Mucosa of descending colon (tissue), 3 donors: ENCODE measurements around the gene AOPEP. TPM values are rescaled to one million over a fixed set of nuclear protein-coding genes. Genes with fewer than 3 reads are reported as not detected.

Source experiments
- ATAC-seq: fragments of 200-7000 bp; cut with Tn5 transposase; one replicate; pipeline ENCODE4 v1.9.1; 2020; ENCODE audit warnings: mild to moderate bottlenecking, moderate library complexity
- DNase-seq, 3 donors: peaks; one replicate each; pipeline ENCODE4 v3.0.0-alpha.2; 2020
- H3K36me3 ChIP-seq: fragments of 200-600 bp; one replicate; pipeline ENCODE4 v1.8.0; 2021; ENCODE audit warnings: low read depth, mild to moderate bottlenecking
- H3K4me1 ChIP-seq: fragments of 200-600 bp; one replicate; pipeline ENCODE4 v1.8.0; 2021; ENCODE audit warnings: low read depth, mild to moderate bottlenecking
- H3K4me3 ChIP-seq: fragments of 200-600 bp; one replicate; pipeline ENCODE4 v1.8.0; 2021; ENCODE audit warnings: mild to moderate bottlenecking
- H3K9me3 ChIP-seq: fragments of 200-600 bp; one replicate; pipeline ENCODE4 v1.8.0; 2021; ENCODE audit warnings: mild to moderate bottlenecking
- intact Hi-C, 2 donors: fragments of 100-400 bp; cut with DNase I in 1 of 2; cut with micrococcal nuclease in 1 of 2; formaldehyde crosslinking; loops; one replicate each; pipeline versions ENCODE4 v1.11.0 to v1.11.1; 2022; cut with DNase I, micrococcal nuclease
- total RNA-seq, 3 donors: library from RNA; stranded (reverse); fragmentation: NEBNext Ultra II Directional in 2 of 3; extraction: Animal tissue kit (Norgen Biotek cat#: 25700) in 2 of 3; gene quantifications; one replicate each; pipeline versions ENCODE4 v1.2.1 to v1.2.4, GENCODE V29; 2021 to 2023
- TF ChIP-seq, protein P1 (sequence below): fragments of 200-600 bp; IDR thresholded peaks from one replicate; pipeline ENCODE4 v1.8.0; 2022; ENCODE audit warnings: antibody characterized with exemption, mild to moderate bottlenecking
- donor health status: DM: no; HTN: no; CAD: no; lungs with moderate emphysema.
- donor health status: DM: no; HTN: no; CAD: no.
- donor health status: DM: no; HTN: yes; CAD: no.

Gene AOPEP
- total RNA-seq, 3 donors from 2014 or later: 47.5 to 102 (median 57.8) TPM

DNA sequence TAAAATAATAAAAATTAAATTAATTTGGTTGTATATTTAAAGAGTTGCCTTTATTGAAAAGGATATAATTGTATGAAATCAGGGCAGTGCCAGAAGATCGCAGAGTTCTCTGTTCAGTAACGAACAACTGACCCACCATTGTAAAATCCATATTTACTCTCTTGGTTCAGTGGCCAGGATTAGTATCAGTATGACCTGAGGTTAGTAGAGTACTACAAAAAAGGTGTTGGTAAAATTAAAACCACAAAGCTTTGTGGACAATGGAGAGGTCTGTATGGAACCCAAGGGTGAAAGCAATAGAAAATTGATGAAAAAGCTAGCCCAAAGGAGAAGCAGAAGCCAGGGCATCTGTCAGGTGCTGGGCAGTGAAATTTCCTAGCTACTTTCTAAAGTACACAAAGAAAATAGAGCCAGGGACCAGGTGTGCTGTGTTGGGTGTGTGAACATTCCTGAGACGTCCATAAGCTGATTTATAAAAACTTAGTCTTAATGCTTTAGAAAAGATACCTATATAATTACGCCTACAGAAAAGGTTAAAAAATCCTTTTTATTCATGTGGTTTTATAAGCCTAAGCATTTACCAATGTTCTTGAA is 159.5 kb downstream of the AOPEP start:
- peak; percentile 50 for ATAC-seq
- Histone ChIP-seq H3K9me3 (peaks cover 1% of the 10 kb centered on the region), H3K4me1 (no peaks in the 10 kb centered on the region), H3K36me3 (no peaks in the 10 kb centered on the region), H3K4me3 (no peak overlapping the region)
- intact Hi-C loops: no loop called here
- TF ChIP-seq, protein P1, sequence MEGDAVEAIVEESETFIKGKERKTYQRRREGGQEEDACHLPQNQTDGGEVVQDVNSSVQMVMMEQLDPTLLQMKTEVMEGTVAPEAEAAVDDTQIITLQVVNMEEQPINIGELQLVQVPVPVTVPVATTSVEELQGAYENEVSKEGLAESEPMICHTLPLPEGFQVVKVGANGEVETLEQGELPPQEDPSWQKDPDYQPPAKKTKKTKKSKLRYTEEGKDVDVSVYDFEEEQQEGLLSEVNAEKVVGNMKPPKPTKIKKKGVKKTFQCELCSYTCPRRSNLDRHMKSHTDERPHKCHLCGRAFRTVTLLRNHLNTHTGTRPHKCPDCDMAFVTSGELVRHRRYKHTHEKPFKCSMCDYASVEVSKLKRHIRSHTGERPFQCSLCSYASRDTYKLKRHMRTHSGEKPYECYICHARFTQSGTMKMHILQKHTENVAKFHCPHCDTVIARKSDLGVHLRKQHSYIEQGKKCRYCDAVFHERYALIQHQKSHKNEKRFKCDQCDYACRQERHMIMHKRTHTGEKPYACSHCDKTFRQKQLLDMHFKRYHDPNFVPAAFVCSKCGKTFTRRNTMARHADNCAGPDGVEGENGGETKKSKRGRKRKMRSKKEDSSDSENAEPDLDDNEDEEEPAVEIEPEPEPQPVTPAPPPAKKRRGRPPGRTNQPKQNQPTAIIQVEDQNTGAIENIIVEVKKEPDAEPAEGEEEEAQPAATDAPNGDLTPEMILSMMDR: no peak
- DNase-seq: no peak

DNA sequence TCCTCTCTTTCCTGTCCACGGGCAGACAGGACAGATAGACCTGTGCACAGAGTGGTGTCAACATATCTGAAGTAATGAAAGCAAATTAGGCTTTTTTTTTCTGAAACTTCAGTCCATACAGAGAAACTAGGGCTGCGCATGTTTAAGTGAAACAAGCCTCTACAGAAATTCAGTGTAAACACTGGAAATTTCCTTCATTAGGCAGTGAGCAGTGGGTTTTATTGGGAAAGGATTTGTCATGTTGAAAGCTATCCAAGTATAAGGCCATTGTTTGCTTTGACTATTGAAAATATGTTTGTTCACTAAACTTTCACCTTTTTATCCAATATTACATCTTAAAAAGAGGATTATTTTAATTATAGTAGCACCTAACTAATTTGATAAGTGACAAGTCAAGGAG is 161.2 kb downstream of the AOPEP start:
- Histone ChIP-seq H3K4me3 (no peak overlapping the region), H3K36me3 (no peaks in the 10 kb centered on the region), H3K9me3 (peaks cover 6% of the 10 kb centered on the region), H3K4me1 (no peaks in the 10 kb centered on the region)
- intact Hi-C loops: no loop called here
- DNase-seq (no peak), ATAC-seq (no peak)
- TF ChIP-seq, protein P1: no peak

DNA sequence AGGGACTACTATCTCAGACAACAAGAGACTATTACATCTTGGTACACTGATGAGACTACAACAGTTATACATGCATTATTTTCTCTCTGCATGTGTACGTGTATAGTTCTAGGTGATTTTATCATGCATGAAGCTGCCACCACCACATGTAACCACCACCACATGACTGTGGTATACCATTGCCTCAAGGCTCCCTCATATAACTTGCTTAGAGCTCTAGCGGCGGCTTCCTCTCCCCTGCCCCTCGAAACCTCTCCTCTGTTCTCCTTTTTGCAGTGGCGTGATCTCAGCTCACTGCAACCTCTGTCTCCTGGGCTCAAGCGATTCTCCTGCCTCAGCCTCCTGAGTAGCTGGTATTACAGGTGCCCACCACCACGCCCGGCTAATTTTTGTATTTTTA is 162.3 kb downstream of the AOPEP start:
- intact Hi-C loops: no loop called here
- TF ChIP-seq, protein P1: no peak
- no peaks in the 10 kb centered on the region for H3K36me3 ChIP-seq
- H3K4me3 ChIP-seq: no peak overlapping the region
- ATAC-seq (no peak), DNase-seq (no peak)
- H3K4me1 ChIP-seq: no peaks in the 10 kb centered on the region
- peaks cover 6% of the 10 kb centered on the region for H3K9me3 ChIP-seq

DNA sequence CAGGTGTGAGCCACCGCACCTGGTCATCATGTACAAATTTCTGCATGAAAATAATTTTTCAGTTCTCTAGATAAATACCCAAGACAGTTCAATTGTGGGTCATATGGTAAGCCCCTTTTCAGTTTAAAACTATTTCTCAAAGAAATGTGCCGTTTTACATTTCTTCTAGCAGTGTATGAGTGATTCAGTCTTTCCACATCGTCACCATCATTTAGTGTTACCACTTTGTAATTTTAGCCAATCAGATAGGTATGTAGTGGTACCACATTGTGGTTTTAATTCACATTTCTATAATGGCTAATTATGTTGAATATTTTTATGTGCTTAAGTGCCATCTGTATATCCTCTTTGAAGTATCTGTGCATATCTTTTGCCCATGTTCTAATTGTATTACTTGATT is 163.1 kb downstream of the AOPEP start:
- ATAC-seq: no peak

DNA sequence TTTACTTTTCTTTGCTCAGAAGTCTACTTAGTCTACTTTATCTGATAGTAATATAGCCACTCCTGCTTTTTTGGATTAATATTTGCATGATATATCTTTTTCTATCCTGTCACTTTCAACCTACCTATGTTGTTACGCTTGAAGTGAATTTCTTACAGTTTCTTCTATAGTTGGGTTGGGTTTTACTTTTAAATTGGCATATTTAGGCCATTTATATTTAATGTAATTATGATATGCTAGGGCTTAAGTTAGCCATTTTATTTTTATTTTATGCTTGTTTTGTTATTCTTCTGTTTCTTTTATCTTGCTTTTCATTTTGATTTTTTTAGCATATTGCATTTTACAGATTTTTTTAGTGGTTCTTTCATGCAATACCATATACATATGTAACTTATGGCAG is 164.7 kb downstream of the AOPEP start:
- Histone ChIP-seq H3K4me1 (no peaks in the 10 kb centered on the region), H3K9me3 (peaks cover 6% of the 10 kb centered on the region), H3K4me3 (no peak overlapping the region), H3K36me3 (no peaks in the 10 kb centered on the region)
- DNase-seq (no peak), ATAC-seq (no peak)
- TF ChIP-seq, protein P1: no peak
- intact Hi-C loops: no loop called here

More for the DNA sequence above, 163.1 kb downstream of the AOPEP start:
- intact Hi-C loops: no loop called here
- no peak for DNase-seq
- TF ChIP-seq, protein P1: no peak
- H3K4me1 ChIP-seq: no peaks in the 10 kb centered on the region
- no peaks in the 10 kb centered on the region for H3K36me3 ChIP-seq
- peaks cover 6% of the 10 kb centered on the region for H3K9me3 ChIP-seq
- H3K4me3 ChIP-seq: no peak overlapping the region

DNA sequence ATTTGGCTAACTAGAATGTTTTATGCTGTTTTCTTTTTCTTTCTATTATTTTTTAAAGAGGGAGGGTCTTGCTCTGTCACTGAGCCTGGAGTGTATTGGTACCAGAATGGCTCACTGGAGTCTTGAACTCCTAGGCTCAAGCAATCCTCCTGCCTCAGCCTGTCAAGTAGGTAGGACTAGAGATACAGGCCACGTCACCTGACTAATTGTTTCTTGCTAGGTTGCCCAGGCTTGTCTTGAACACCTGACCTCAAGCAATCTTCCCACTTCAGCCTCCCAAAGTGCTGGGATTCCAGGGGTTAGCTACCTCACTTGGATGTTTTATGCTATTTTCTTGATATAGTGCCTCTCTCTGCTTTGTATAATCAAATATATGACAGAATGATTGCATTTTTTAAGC is 166.2 kb downstream of the AOPEP start:
- Histone ChIP-seq H3K9me3 (peaks cover 6% of the 10 kb centered on the region), H3K4me1 (no peaks in the 10 kb centered on the region), H3K36me3 (no peaks in the 10 kb centered on the region), H3K4me3 (no peak overlapping the region)
- intact Hi-C loops: no loop called here
- DNase-seq (no peak), ATAC-seq (no peak)
- TF ChIP-seq, protein P1: no peak
